Measurements from ENCODE around the gene COL4A6. TPM values are rescaled to one million over a fixed set of nuclear protein-coding genes. Genes with fewer than 3 reads are reported as not detected.

The COL4A6 gene
- total RNA-seq, 3 donors from 2014 or later = 6.9 to 13.9 (median 10.7) TPM

GRCh38 chrX:108464604-108465003 lies 26.4 kb upstream of the COL4A6 start:
- Histone ChIP-seq H3K27ac (no peak overlapping the region), H3K4me3 (no peak overlapping the region), H3K36me3 (no peaks in the 10 kb centered on the region), H3K4me1 (no peaks in the 10 kb centered on the region), H3K27me3 (no peaks in the 10 kb centered on the region), H3K9me3 (no peaks in the 10 kb centered on the region)
- TF ChIP-seq CTCF (IDR thresholded peaks at IDR 0.05) = no peak
- no peak for TF ChIP-seq POLR2AphosphoS5 (IDR thresholded peaks at IDR 0.05)
- TF ChIP-seq POLR2A (IDR thresholded peaks at IDR 0.05) = no peak
- no peak for DNase-seq (ENCODE audit: low spot score in 2 of 2)
- intact Hi-C loops (cut with DNase I; ENCODE audit: low total_unique reads) = no loop called here

GRCh38 chrX:108456971-108457477 lies 18.8 kb upstream of the COL4A6 start:
- Histone ChIP-seq H3K27me3 (peaks cover 0 to 12% of the 10 kb centered on the region in 2 donors), H3K4me3 (no peak overlapping the region), H3K4me1 (no peaks in the 10 kb centered on the region), H3K27ac (no peak overlapping the region), H3K36me3 (no peaks in the 10 kb centered on the region), H3K9me3 (no peaks in the 10 kb centered on the region)
- no peak for TF ChIP-seq POLR2A (IDR thresholded peaks at IDR 0.05)
- intact Hi-C loops (cut with DNase I; ENCODE audit: low total_unique reads) = no loop called here
- no peak for DNase-seq (ENCODE audit: low spot score in 2 of 2)

- Histone ChIP-seq H3K4me1 (no peaks in the 10 kb centered on the region), H3K9me3 (no peaks in the 10 kb centered on the region), H3K27me3 (peaks cover 0 to 22% of the 10 kb centered on the region in 2 donors), H3K27ac (no peak overlapping the region), H3K4me3 (no peak overlapping the region), H3K36me3 (no peaks in the 10 kb centered on the region)
- intact Hi-C loops (cut with DNase I; ENCODE audit: low total_unique reads) = no loop called here
- no peak for DNase-seq (ENCODE audit: low spot score in 2 of 2)
- no peak for TF ChIP-seq POLR2A (IDR thresholded peaks at IDR 0.05)
- no peak for TF ChIP-seq CTCF (IDR thresholded peaks at IDR 0.05)
- no peak for TF ChIP-seq POLR2AphosphoS5 (IDR thresholded peaks at IDR 0.05)
These were observed 15.6 kb upstream of the COL4A6 start for GRCh38 chrX:108453841-108454240.

- peaks cover 0 to 17% of the 10 kb centered on the region in 2 donors for H3K27me3 ChIP-seq
- intact Hi-C loops (cut with DNase I; ENCODE audit: low total_unique reads) = no loop called here
These were observed 9.1 kb upstream of the COL4A6 start for GRCh38 chrX:108447303-108447702.

GRCh38 chrX:108442901-108443464 lies 4.8 kb upstream of the COL4A6 start:
- intact Hi-C loops (cut with DNase I; ENCODE audit: low total_unique reads) = no loop called here
- TF ChIP-seq POLR2AphosphoS5 (IDR thresholded peaks at IDR 0.05) (no peak), CTCF (IDR thresholded peaks at IDR 0.05) (no peak), POLR2A (IDR thresholded peaks at IDR 0.05) (no peak)
- H3K9me3 ChIP-seq = peaks cover 0 to 4% of the 10 kb centered on the region in 2 donors
- no peak overlapping the region for H3K27ac ChIP-seq
- no peak for DNase-seq (ENCODE audit: low spot score in 2 of 2)
- H3K27me3 ChIP-seq = peaks cover 0 to 36% of the 10 kb centered on the region in 2 donors
- H3K4me3 ChIP-seq = peak overlapping the region in 1 of 3 donors; percentile 54
- H3K4me1 ChIP-seq = no peaks in the 10 kb centered on the region
- H3K36me3 ChIP-seq = no peaks in the 10 kb centered on the region

More at GRCh38 chrX:108447303-108447702, 9.1 kb upstream of the COL4A6 start:
- DNase-seq (ENCODE audit: low spot score in 2 of 2) = no peak
- Histone ChIP-seq H3K27ac (no peak overlapping the region), H3K4me3 (no peak overlapping the region), H3K4me1 (no peaks in the 10 kb centered on the region), H3K36me3 (no peaks in the 10 kb centered on the region), H3K9me3 (peaks cover 0 to 4% of the 10 kb centered on the region in 2 donors)
- TF ChIP-seq POLR2AphosphoS5 (IDR thresholded peaks at IDR 0.05) = no peak
- no peak for TF ChIP-seq CTCF (IDR thresholded peaks at IDR 0.05)
- TF ChIP-seq POLR2A (IDR thresholded peaks at IDR 0.05) = no peak

Data from breast epithelium (tissue), 4 donors.